Dendritic cell treated with granulocyte-macrophage colony-stimulating factor and Interleukin-4, amounts not matched to agents 40 ng/mL and 50 ng/mL, for 4 days (primary cell): ENCODE results near the gene FBL.
"Not testable (repeated sequence)": the region's sequence is repeated elsewhere in the genome, so short reads cannot be mapped to it uniquely, and the experiment has no call there.

Source experiments
- H3K27ac Mint-ChIP-seq: one replicate; pipeline ENCODE4 v1.8.0; 2022; ENCODE audit warnings: mild to moderate bottlenecking, mixed read lengths
- H3K27me3 Mint-ChIP-seq: one replicate; pipeline ENCODE4 v1.8.0; 2022; ENCODE audit warnings: mild to moderate bottlenecking, mixed read lengths
- H3K36me3 Mint-ChIP-seq: one replicate; pipeline ENCODE4 v1.8.0; 2022; ENCODE audit warnings: low read depth, mixed read lengths
- H3K4me1 Mint-ChIP-seq: one replicate; pipeline ENCODE4 v1.8.0; 2022; ENCODE audit warnings: low read depth, mixed read lengths
- H3K4me3 Mint-ChIP-seq: one replicate; pipeline ENCODE4 v1.8.0; 2022; ENCODE audit warnings: mild to moderate bottlenecking, moderate library complexity, mixed read lengths
- H3K9me3 Mint-ChIP-seq: one replicate; pipeline ENCODE4 v1.8.0; 2022; ENCODE audit warnings: mixed read lengths
- intact Hi-C: fragments of 100-400 bp; cut with micrococcal nuclease; formaldehyde crosslinking; loops from one replicate; pipeline ENCODE4 v1.15.0; 2022

Gene FBL

GRCh38 chr19:39882645-39883044, 36.5 kb upstream of the FBL start:
- H3K27ac Mint-ChIP-seq, H3K4me1 Mint-ChIP-seq, H3K4me3 Mint-ChIP-seq, H3K36me3 Mint-ChIP-seq, H3K9me3 Mint-ChIP-seq, intact Hi-C loops: not testable (repeated sequence)
- H3K27me3 Mint-ChIP-seq = peaks cover 14% of the 10 kb centered on the region

- intact Hi-C loops, H3K4me1 Mint-ChIP-seq, H3K9me3 Mint-ChIP-seq, H3K4me3 Mint-ChIP-seq, H3K36me3 Mint-ChIP-seq, H3K27ac Mint-ChIP-seq: not testable (repeated sequence)
- H3K27me3 Mint-ChIP-seq = peaks cover 15% of the 10 kb centered on the region
These were observed 35.4 kb upstream of the FBL start for GRCh38 chr19:39881495-39882110.

GRCh38 chr19:39880241-39880640, 34.1 kb upstream of the FBL start:
- H3K27ac Mint-ChIP-seq, H3K9me3 Mint-ChIP-seq, H3K4me3 Mint-ChIP-seq, intact Hi-C loops, H3K4me1 Mint-ChIP-seq, H3K36me3 Mint-ChIP-seq: not testable (repeated sequence)
- peaks cover 22% of the 10 kb centered on the region for H3K27me3 Mint-ChIP-seq

GRCh38 chr19:39879796-39880195, 33.6 kb upstream of the FBL start:
- intact Hi-C loops, H3K27ac Mint-ChIP-seq: not testable (repeated sequence)

GRCh38 chr19:39878866-39879265, 32.7 kb upstream of the FBL start:
- H3K9me3 Mint-ChIP-seq, intact Hi-C loops, H3K4me3 Mint-ChIP-seq, H3K27ac Mint-ChIP-seq, H3K4me1 Mint-ChIP-seq, H3K36me3 Mint-ChIP-seq: not testable (repeated sequence)
- peaks cover 28% of the 10 kb centered on the region for H3K27me3 Mint-ChIP-seq

More at GRCh38 chr19:39879796-39880195, 33.6 kb upstream of the FBL start:
- H3K4me3 Mint-ChIP-seq, H3K36me3 Mint-ChIP-seq, H3K9me3 Mint-ChIP-seq, H3K4me1 Mint-ChIP-seq: not testable (repeated sequence)
- peaks cover 26% of the 10 kb centered on the region for H3K27me3 Mint-ChIP-seq

- Mint-ChIP-seq H3K4me3 (no peak overlapping the region), H3K27ac (no peak overlapping the region), H3K36me3 (no peaks in the 10 kb centered on the region), H3K4me1 (no peaks in the 10 kb centered on the region), H3K9me3 (no peaks in the 10 kb centered on the region), H3K27me3 (peaks cover 28% of the 10 kb centered on the region)
- intact Hi-C loops = no loop called here
These were observed 32.2 kb upstream of the FBL start for GRCh38 chr19:39878398-39878797.

- H3K4me3 Mint-ChIP-seq, H3K9me3 Mint-ChIP-seq, H3K27ac Mint-ChIP-seq, H3K4me1 Mint-ChIP-seq, H3K36me3 Mint-ChIP-seq, intact Hi-C loops: not testable (repeated sequence)
- H3K27me3 Mint-ChIP-seq = peaks cover 28% of the 10 kb centered on the region
These were observed 31.8 kb upstream of the FBL start for GRCh38 chr19:39877982-39878381.

- H3K36me3 Mint-ChIP-seq, H3K9me3 Mint-ChIP-seq, intact Hi-C loops, H3K4me1 Mint-ChIP-seq, H3K27ac Mint-ChIP-seq, H3K4me3 Mint-ChIP-seq: not testable (repeated sequence)
- peaks cover 24% of the 10 kb centered on the region for H3K27me3 Mint-ChIP-seq
These were observed 31.3 kb upstream of the FBL start for GRCh38 chr19:39877488-39877887.

- H3K27me3 Mint-ChIP-seq = peaks cover 24% of the 10 kb centered on the region
- H3K9me3 Mint-ChIP-seq, H3K4me3 Mint-ChIP-seq, H3K27ac Mint-ChIP-seq, H3K4me1 Mint-ChIP-seq, intact Hi-C loops, H3K36me3 Mint-ChIP-seq: not testable (repeated sequence)
These were observed 30.3 kb upstream of the FBL start for GRCh38 chr19:39876486-39876885.

GRCh38 chr19:39875401-39875864, 29.3 kb upstream of the FBL start:
- H3K4me3 Mint-ChIP-seq = not testable (repeated sequence)

GRCh38 chr19:39874404-39874803, 28.2 kb upstream of the FBL start:
- Mint-ChIP-seq H3K9me3 (no peaks in the 10 kb centered on the region), H3K4me3 (no peak overlapping the region), H3K4me1 (no peaks in the 10 kb centered on the region), H3K27me3 (peaks cover 29% of the 10 kb centered on the region), H3K27ac (no peak overlapping the region), H3K36me3 (no peaks in the 10 kb centered on the region)
- intact Hi-C loops = no loop called here

More at GRCh38 chr19:39875401-39875864, 29.3 kb upstream of the FBL start:
- H3K9me3 Mint-ChIP-seq, H3K4me1 Mint-ChIP-seq, intact Hi-C loops, H3K36me3 Mint-ChIP-seq, H3K27ac Mint-ChIP-seq: not testable (repeated sequence)
- peaks cover 24% of the 10 kb centered on the region for H3K27me3 Mint-ChIP-seq

GRCh38 chr19:39873385-39873784, 27.2 kb upstream of the FBL start:
- Mint-ChIP-seq H3K27ac (no peak overlapping the region), H3K36me3 (no peaks in the 10 kb centered on the region), H3K4me1 (no peaks in the 10 kb centered on the region), H3K9me3 (no peaks in the 10 kb centered on the region), H3K27me3 (peaks cover 25% of the 10 kb centered on the region), H3K4me3 (no peak overlapping the region)
- intact Hi-C loops = no loop called here

GRCh38 chr19:39871886-39872866, 26.0 kb upstream of the FBL start:
- H3K4me3 Mint-ChIP-seq = no peak overlapping the region
- H3K27me3 Mint-ChIP-seq = peaks cover 21% of the 10 kb centered on the region
- no peaks in the 10 kb centered on the region for H3K4me1 Mint-ChIP-seq
- H3K27ac Mint-ChIP-seq = no peak overlapping the region
- no peaks in the 10 kb centered on the region for H3K36me3 Mint-ChIP-seq
- H3K9me3 Mint-ChIP-seq = no peaks in the 10 kb centered on the region
- intact Hi-C loops = no loop called here

GRCh38 chr19:39871362-39871761, 25.2 kb upstream of the FBL start:
- no peaks in the 10 kb centered on the region for H3K4me1 Mint-ChIP-seq
- intact Hi-C loops = no loop called here
- H3K27me3 Mint-ChIP-seq = peaks cover 21% of the 10 kb centered on the region
- H3K27ac Mint-ChIP-seq = no peak overlapping the region
- H3K36me3 Mint-ChIP-seq = no peaks in the 10 kb centered on the region
- no peak overlapping the region for H3K4me3 Mint-ChIP-seq
- H3K9me3 Mint-ChIP-seq = no peaks in the 10 kb centered on the region
